ENCODE measurements around the gene ALDOC. TPM values are rescaled to one million over a fixed set of nuclear protein-coding genes. Genes with fewer than 3 reads are reported as not detected.
A peak's percentile ranks its signal among the peaks of the same experiment; 100 is the strongest.

ALDOC gene
- total RNA-seq, 2 donors from 2014 or later, result 16.7 to 24.5 TPM

GRCh38 chr17:28529013-28529400, 47.7 kb downstream of the ALDOC start:
- ATAC-seq (no peak), DNase-seq (no peak)
- H3K27me3 Mint-ChIP-seq, result peaks cover 7% of the 10 kb centered on the region
- peaks cover 5% of the 10 kb centered on the region for H3K4me1 Mint-ChIP-seq
- no peak overlapping the region for H3K27ac Mint-ChIP-seq
- H3K4me3 Mint-ChIP-seq, result no peak overlapping the region
- H3K36me3 Mint-ChIP-seq (ENCODE audit: low read depth), result no peaks in the 10 kb centered on the region
- H3K9me3 ChIP-seq (ENCODE audit: control insufficient read depth, low read length, poor library complexity, severe bottlenecking), result no peaks in the 10 kb centered on the region

DNA sequence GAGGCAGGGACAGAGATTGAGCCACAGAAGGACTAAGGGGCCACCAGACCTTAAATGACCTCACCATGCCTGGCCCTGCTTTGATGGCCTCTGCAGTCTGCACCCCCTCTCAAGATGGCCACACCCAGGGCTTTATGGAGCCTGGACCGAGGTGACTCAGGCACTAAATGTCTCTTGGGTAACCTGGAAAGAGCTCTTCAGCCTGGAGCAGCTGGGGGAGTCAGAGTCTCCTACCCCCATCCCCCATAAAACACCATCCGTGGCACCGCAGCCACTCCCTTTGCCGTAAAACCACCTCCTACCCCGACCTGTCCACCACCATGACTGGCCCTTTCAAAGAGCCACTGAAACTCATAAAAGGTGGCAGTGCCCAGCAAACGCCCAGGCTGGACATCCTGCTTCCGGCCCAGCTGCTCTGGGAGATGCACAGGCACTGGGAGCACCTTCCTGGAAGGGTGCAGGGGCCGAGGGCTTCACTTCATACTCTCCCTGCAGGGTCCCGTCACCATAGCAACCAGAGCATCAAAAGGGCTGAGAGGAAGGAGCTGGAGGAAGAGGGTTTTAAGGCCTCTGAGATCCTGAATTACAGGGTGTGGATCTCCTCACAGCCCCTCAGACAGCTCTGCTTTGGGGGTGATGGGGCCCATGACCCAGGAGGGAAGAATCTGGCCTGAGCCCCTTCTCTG, 48.2 kb downstream of the ALDOC start:
- H3K36me3 Mint-ChIP-seq (ENCODE audit: low read depth), result no peaks in the 10 kb centered on the region
- H3K4me1 Mint-ChIP-seq, result peaks cover 4% of the 10 kb centered on the region
- H3K27me3 Mint-ChIP-seq, result peaks cover 7% of the 10 kb centered on the region

GRCh38 chr17:28527859-28528258, 48.8 kb downstream of the ALDOC start:
- DNase-seq, result no peak
- no peak for ATAC-seq
- H3K36me3 Mint-ChIP-seq (ENCODE audit: low read depth), result no peaks in the 10 kb centered on the region
- peaks cover 7% of the 10 kb centered on the region for H3K27me3 Mint-ChIP-seq
- peak overlapping the region; percentile 79 for H3K27ac Mint-ChIP-seq
- H3K9me3 ChIP-seq (ENCODE audit: control insufficient read depth, low read length, poor library complexity, severe bottlenecking), result no peaks in the 10 kb centered on the region
- no peak overlapping the region for H3K4me3 Mint-ChIP-seq
- H3K4me1 Mint-ChIP-seq, result peaks cover 2% of the 10 kb centered on the region

More for the DNA sequence above, 48.2 kb downstream of the ALDOC start:
- Mint-ChIP-seq H3K27ac (peak overlapping the region; percentile 79), H3K4me3 (no peak overlapping the region)
- H3K9me3 ChIP-seq (ENCODE audit: control insufficient read depth, low read length, poor library complexity, severe bottlenecking), result no peaks in the 10 kb centered on the region
- ATAC-seq (no peak), DNase-seq (no peak)

- H3K27ac Mint-ChIP-seq, result no peak overlapping the region
- no peak for ATAC-seq
- H3K36me3 Mint-ChIP-seq (ENCODE audit: low read depth), result no peaks in the 10 kb centered on the region
Measured at GRCh38 chr17:28527181-28527681, 49.5 kb downstream of the ALDOC start.

DNA sequence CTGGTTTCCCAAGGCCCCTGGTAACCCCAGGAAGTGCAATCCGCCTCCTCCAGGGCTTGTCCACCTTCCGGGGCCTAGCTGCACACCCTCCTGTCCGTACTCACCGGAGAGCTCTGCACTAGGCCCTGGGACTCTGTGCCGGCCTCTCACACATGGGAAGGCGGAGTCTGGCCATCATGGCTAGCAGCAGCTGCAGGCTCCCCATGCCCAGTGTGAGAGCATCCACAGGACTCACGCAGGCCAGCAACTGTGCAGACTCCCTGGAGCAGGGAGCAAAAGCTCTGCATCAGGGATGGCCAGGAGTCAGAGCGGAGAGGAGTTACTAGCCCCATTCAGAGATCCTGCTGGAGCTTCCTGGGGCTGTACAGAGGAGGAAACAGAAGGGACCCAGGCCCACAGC, 50.3 kb downstream of the ALDOC start:
- Mint-ChIP-seq H3K36me3 (ENCODE audit: low read depth) (no peaks in the 10 kb centered on the region), H3K27ac (no peak overlapping the region), H3K4me1 (peaks cover 2% of the 10 kb centered on the region), H3K27me3 (peaks cover 3% of the 10 kb centered on the region), H3K4me3 (no peak overlapping the region)
- no peaks in the 10 kb centered on the region for H3K9me3 ChIP-seq (ENCODE audit: control insufficient read depth, low read length, poor library complexity, severe bottlenecking)
- DNase-seq (no peak), ATAC-seq (no peak)

More at GRCh38 chr17:28527181-28527681, 49.5 kb downstream of the ALDOC start:
- peaks cover 7% of the 10 kb centered on the region for H3K27me3 Mint-ChIP-seq
- no peak for DNase-seq
- no peaks in the 10 kb centered on the region for H3K9me3 ChIP-seq (ENCODE audit: control insufficient read depth, low read length, poor library complexity, severe bottlenecking)
- H3K4me1 Mint-ChIP-seq, result peaks cover 2% of the 10 kb centered on the region
- H3K4me3 Mint-ChIP-seq, result no peak overlapping the region

- ATAC-seq (no peak), DNase-seq (no peak)
- H3K9me3 ChIP-seq (ENCODE audit: control insufficient read depth, low read length, poor library complexity, severe bottlenecking), result no peaks in the 10 kb centered on the region
- H3K4me3 Mint-ChIP-seq, result no peak overlapping the region
- H3K36me3 Mint-ChIP-seq (ENCODE audit: low read depth), result no peaks in the 10 kb centered on the region
- H3K27me3 Mint-ChIP-seq, result no peaks in the 10 kb centered on the region
- peaks cover 2% of the 10 kb centered on the region for H3K4me1 Mint-ChIP-seq
- H3K27ac Mint-ChIP-seq, result no peak overlapping the region
Measured at GRCh38 chr17:28524476-28525424, 51.9 kb downstream of the ALDOC start.

DNA sequence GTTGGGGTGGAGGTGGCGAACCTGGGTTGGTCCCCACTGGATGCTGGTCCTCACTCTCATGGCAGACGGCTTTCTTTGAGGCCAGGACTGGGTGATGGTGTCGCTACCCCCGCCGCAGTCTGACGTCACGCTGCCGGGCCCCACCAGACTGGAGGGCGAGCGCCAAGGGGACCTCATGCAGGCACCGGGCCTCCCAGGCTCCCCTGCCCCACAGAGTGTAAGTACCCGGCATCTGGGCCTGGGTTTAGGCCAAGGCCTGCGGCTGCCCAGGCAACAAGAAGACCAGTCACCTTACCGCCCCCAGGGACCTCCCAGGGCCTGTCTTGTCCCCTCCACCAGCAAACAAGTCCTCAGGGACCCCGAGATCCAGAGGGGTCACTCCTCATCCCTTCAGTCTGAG, 52.8 kb downstream of the ALDOC start:
- no peak for ATAC-seq
- no peak overlapping the region for H3K4me3 Mint-ChIP-seq
- no peak overlapping the region for H3K27ac Mint-ChIP-seq

DNA sequence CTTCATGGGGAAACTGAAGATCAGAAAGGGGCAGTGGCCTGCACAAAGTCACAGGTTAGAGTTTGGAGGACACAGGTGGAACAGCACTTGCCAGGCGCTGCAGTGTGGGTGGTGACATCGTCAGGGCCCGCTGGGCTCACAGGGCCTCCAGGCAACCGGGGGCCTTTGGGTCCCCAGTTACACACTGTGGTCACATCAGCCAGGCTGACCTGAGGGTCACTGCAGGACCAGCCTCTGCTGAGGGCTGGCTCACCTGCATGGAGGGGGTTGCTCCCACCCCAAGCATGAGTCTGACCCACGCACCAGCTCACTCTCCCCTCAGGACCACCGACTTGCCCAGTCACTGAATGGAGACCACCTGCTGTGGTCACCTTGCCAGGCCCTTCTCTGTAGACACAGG, 53.5 kb downstream of the ALDOC start:
- no peaks in the 10 kb centered on the region for H3K9me3 ChIP-seq (ENCODE audit: control insufficient read depth, low read length, poor library complexity, severe bottlenecking)
- no peaks in the 10 kb centered on the region for H3K36me3 Mint-ChIP-seq (ENCODE audit: low read depth)
- no peak overlapping the region for H3K27ac Mint-ChIP-seq

More for the DNA sequence above, 52.8 kb downstream of the ALDOC start:
- DNase-seq, result no peak
- peaks cover 4% of the 10 kb centered on the region for H3K27me3 Mint-ChIP-seq
- H3K36me3 Mint-ChIP-seq (ENCODE audit: low read depth), result no peaks in the 10 kb centered on the region
- H3K4me1 Mint-ChIP-seq, result peaks cover 2% of the 10 kb centered on the region
- H3K9me3 ChIP-seq (ENCODE audit: control insufficient read depth, low read length, poor library complexity, severe bottlenecking), result no peaks in the 10 kb centered on the region

More for the DNA sequence above, 53.5 kb downstream of the ALDOC start:
- ATAC-seq (no peak), DNase-seq (no peak)
- Mint-ChIP-seq H3K4me3 (no peak overlapping the region), H3K4me1 (peaks cover 2% of the 10 kb centered on the region), H3K27me3 (peaks cover 6% of the 10 kb centered on the region)

Other genes starting within 250 kb of the ALDOC start
- gene IFT20, start 241.4 kb downstream of the ALDOC start, total RNA-seq, result 10 to 100 TPM; 60.6 to 64.6 TPM
- 10 to 100 TPM in 1 of 2 donors, 1 to 10 TPM in 1; 8.8 to 14.0 TPM for gene TNFAIP1, start 241.1 kb downstream of the ALDOC start, total RNA-seq
- 10 to 100 TPM; 24.6 to 30.7 TPM for gene POLDIP2, start 219.4 kb downstream of the ALDOC start, total RNA-seq
- gene SEBOX, start 211.7 kb downstream of the ALDOC start, total RNA-seq, result not detected
- under 1 TPM in 1 of 2 donors, not detected in 1; 0.90 TPM for gene VTN, start 206.6 kb downstream of the ALDOC start, total RNA-seq
- gene SARM1, start 205.2 kb downstream of the ALDOC start, total RNA-seq, result 10 to 100 TPM; 24.4 to 26.1 TPM
- under 1 TPM; 0.50 to 0.99 TPM for gene SLC46A1, start 170.7 kb downstream of the ALDOC start, total RNA-seq
- not detected for gene SLC13A2, start 103.3 kb downstream of the ALDOC start, total RNA-seq
- not detected for gene FOXN1, start 70.5 kb downstream of the ALDOC start, total RNA-seq
- gene UNC119, start 24.3 kb downstream of the ALDOC start, total RNA-seq, result 10 to 100 TPM; 87.2 to 91.9 TPM
- gene PIGS, start 5.4 kb downstream of the ALDOC start, total RNA-seq, result 10 to 100 TPM; 44.5 to 50.9 TPM
- 10 to 100 TPM; 19.2 to 31.5 TPM for gene SPAG5, start 22.1 kb upstream of the ALDOC start, total RNA-seq
- gene RSKR, start 37.3 kb upstream of the ALDOC start, total RNA-seq, result 1 to 10 TPM; 8.1 to 8.8 TPM
- gene BLTP2, start 68.3 kb upstream of the ALDOC start, total RNA-seq, result 100 to 1,000 TPM; 136 to 153 TPM
- gene SDF2, start 85.0 kb upstream of the ALDOC start, total RNA-seq, result 10 to 100 TPM; 31.5 to 38.5 TPM
- gene SUPT6H, start 85.3 kb upstream of the ALDOC start, total RNA-seq, result 100 to 1,000 TPM; 136 to 139 TPM
- gene PROCA1, start 135.0 kb upstream of the ALDOC start, total RNA-seq, result 1 to 10 TPM; 4.8 to 6.3 TPM
- 10 to 100 TPM in 1 of 2 donors, 1 to 10 TPM in 1; 8.3 to 24.3 TPM for gene RAB34, start 141.0 kb upstream of the ALDOC start, total RNA-seq
- 1,000 to 10,000 TPM; 2,757 to 2,860 TPM for gene RPL23A, start 143.1 kb upstream of the ALDOC start, total RNA-seq
- 1 to 10 TPM; 1.1 to 1.4 TPM for gene TLCD1, start 149.3 kb upstream of the ALDOC start, total RNA-seq
- gene NEK8, start 151.9 kb upstream of the ALDOC start, total RNA-seq, result 1 to 10 TPM; 5.8 to 8.8 TPM
- gene TRAF4, start 167.1 kb upstream of the ALDOC start, total RNA-seq, result 100 to 1,000 TPM; 326 to 362 TPM

Data from T-helper 17 cell (primary cell).